SK-N-SH (cell line): ENCODE results near the gene LRRC59. TPM values are rescaled to one million over a fixed set of nuclear protein-coding genes. Genes with fewer than 3 reads are reported as not detected.

Experiments used
- CTCF ChIA-PET: fragments of 300-600, 350-600 bp; formaldehyde crosslinking; extraction: SDS; loops from one replicate; lab custom pipeline; 2021; lab: Yijun Ruan, JAX
- POLR2A ChIA-PET: fragments of 350-600 bp; sonication (Branson Sonifier 250); formaldehyde crosslinking; extraction: SDS; loops from one replicate; lab custom pipeline; 2020; ENCODE audit warnings: antibody characterized with exemption, inconsistent platforms; lab: Yijun Ruan, JAX
- DNase-seq: peaks from one replicate; pipeline ENCODE4 v3.0.0; 2012
- H2AFZ ChIP-seq: fragments of 200-600 bp; sonication (generic); 2 replicates; pipeline ENCODE4 v1.8.1; 2016; ENCODE audit warnings: antibody characterized with exemption, mild to moderate bottlenecking, low read depth
- H3F3A ChIP-seq: fragments of 200-600 bp; sonication (generic); replicated peaks from 2 replicates; pipeline ENCODE3; 2016; ENCODE audit warnings: antibody characterized with exemption, mild to moderate bottlenecking; ENCODE audit not compliant: insufficient read depth
- H3K27ac ChIP-seq, 2 experiments: fragments of 200-500 bp in 1 of 2; fragments of 200-600 bp in 1 of 2; sonication (Bioruptor generic) in 1 of 2; sonication (generic), shearing (Covaris generic) in 1 of 2; 2 replicates each; pipeline versions ENCODE4 v1.5.1 to v1.6.1; 2014 to 2016; ENCODE audit warnings: low read depth in 2 of 2, inconsistent platforms in 1 of 2, low read length in 1 of 2, mild to moderate bottlenecking in 1 of 2, mixed read lengths in 1 of 2
- H3K27me3 ChIP-seq: fragments of 200-600 bp; sonication (generic), shearing (Covaris generic); 2 replicates; pipeline ENCODE4 v1.6.1; 2016; ENCODE audit warnings: mixed run types; ENCODE audit not compliant: insufficient read depth
- H3K36me3 ChIP-seq, 2 experiments: fragments of 200-500 bp in 1 of 2; fragments of 200-600 bp in 1 of 2; sonication (Bioruptor generic) in 1 of 2; sonication (generic) in 1 of 2; replicated peaks in 1 of 2; 2 replicates each; pipeline versions ENCODE3 to v1.5.1; 2014 to 2016; ENCODE audit warnings: low read length in 1 of 2, mild to moderate bottlenecking in 1 of 2; ENCODE audit not compliant: insufficient read depth in 2 of 2, control insufficient read depth in 1 of 2
- H3K4me1 ChIP-seq, 2 experiments: fragments of 200-500 bp in 1 of 2; fragments of 200-600 bp in 1 of 2; sonication (Bioruptor generic) in 1 of 2; sonication (generic), shearing (Covaris generic) in 1 of 2; 2 replicates each; pipeline versions ENCODE4 v1.5.1 to v1.6.1; 2014 to 2016; ENCODE audit warnings: low read depth in 1 of 2, low read length in 1 of 2, mixed run types in 1 of 2; ENCODE audit not compliant: insufficient read depth in 2 of 2, control insufficient read depth in 1 of 2
- H3K4me2 ChIP-seq: fragments of 200-600 bp; sonication (generic), shearing (Covaris generic); 2 replicates; pipeline ENCODE4 v1.6.1; 2017; ENCODE audit warnings: mixed run types
- H3K4me3 ChIP-seq, 2 experiments: fragments of 200-500 bp in 1 of 2; fragments of 200-600 bp in 1 of 2; sonication (Bioruptor generic) in 1 of 2; sonication (generic), shearing (Covaris generic) in 1 of 2; 2 replicates each; pipeline versions ENCODE4 v1.5.1 to v1.8.1; 2014 to 2016; ENCODE audit warnings: low read depth in 2 of 2, inconsistent platforms in 1 of 2, low read length in 1 of 2, mild to moderate bottlenecking in 1 of 2, mixed read lengths in 1 of 2, moderate library complexity in 1 of 2
- H3K79me2 ChIP-seq: fragments of 200-600 bp; sonication (generic); 2 replicates; pipeline ENCODE4 v1.8.1; 2017; ENCODE audit warnings: mild to moderate bottlenecking; ENCODE audit not compliant: insufficient read depth
- H3K9ac ChIP-seq: fragments of 200-600 bp; sonication (generic); 2 replicates; pipeline ENCODE4 v1.6.1; 2017; ENCODE audit warnings: mixed run types
- H3K9me2 ChIP-seq: fragments of 200-600 bp; sonication (generic); 2 replicates; pipeline ENCODE4 v1.6.1; 2017; ENCODE audit warnings: mixed run types
- H3K9me3 ChIP-seq: fragments of 200-600 bp; sonication (generic); 2 replicates; pipeline ENCODE4 v1.6.1; 2017; ENCODE audit warnings: mixed run types, mild to moderate bottlenecking, moderate library complexity
- H4K20me1 ChIP-seq: fragments of 200-600 bp; sonication (generic); 2 replicates; pipeline ENCODE4 v1.6.1; 2017; ENCODE audit warnings: mild to moderate bottlenecking, mixed run types; ENCODE audit not compliant: insufficient read depth
- CHD2 ChIP-seq: fragments of 150-350 bp; IDR thresholded peaks from 2 replicates; pipeline ENCODE4 v1.6.1; 2018; ENCODE audit warnings: low read length; ENCODE audit not compliant: partially characterized antibody
- ELF1 ChIP-seq: IDR thresholded peaks from 2 replicates; pipeline ENCODE4 v1.4.0; 2012
- EP300 ChIP-seq, 2 experiments: IDR thresholded peaks; 2 replicates each; pipeline versions ENCODE4 v1.4.0 to v1.6.1; 2012; ENCODE audit warnings: borderline replicate concordance in 1 of 2, low read depth in 1 of 2, low read length in 1 of 2
- EZH2phosphoT487 ChIP-seq: fragments of 200-600 bp; sonication (generic); IDR thresholded peaks from 2 replicates; pipeline ENCODE4 v1.6.1; 2017; ENCODE audit warnings: low read depth, mixed run types, mild to moderate bottlenecking, antibody characterized with exemption, moderate library complexity, borderline replicate concordance
- FOSL2 ChIP-seq: IDR thresholded peaks from 2 replicates; pipeline ENCODE4 v1.4.0; 2012; ENCODE audit warnings: low read depth, mild to moderate bottlenecking, moderate library complexity, borderline replicate concordance
- JUND ChIP-seq: IDR thresholded peaks from 2 replicates; pipeline ENCODE4 v1.4.0; 2012
- MXI1 ChIP-seq: IDR thresholded peaks from 2 replicates; pipeline ENCODE4 v1.6.1; 2012; ENCODE audit warnings: mild to moderate bottlenecking, low read depth, low read length, improper control_type of control experiment
- NFIC ChIP-seq: IDR thresholded peaks from 2 replicates; pipeline ENCODE4 v1.4.0; 2012; ENCODE audit warnings: borderline replicate concordance
- RFX5 ChIP-seq: IDR thresholded peaks from 2 replicates; pipeline ENCODE4 v1.6.1; 2012; ENCODE audit warnings: mild to moderate bottlenecking, improper control_type of control experiment, low read length
- RXRA ChIP-seq: IDR thresholded peaks from 2 replicates; pipeline ENCODE4 v1.4.0; 2012; ENCODE audit warnings: low read depth, mild to moderate bottlenecking, borderline replicate concordance
- SMC3 ChIP-seq: IDR thresholded peaks from 2 replicates; pipeline ENCODE4 v1.6.1; 2012; ENCODE audit warnings: low read depth, low read length, improper control_type of control experiment
- TAF1 ChIP-seq: IDR thresholded peaks from 2 replicates; pipeline ENCODE4 v1.6.1; 2012; ENCODE audit warnings: low read depth, mild to moderate bottlenecking, low read length, moderate library complexity, borderline replicate concordance
- TCF12 ChIP-seq: IDR thresholded peaks from 2 replicates; pipeline ENCODE4 v1.4.0; 2012
- TEAD4 ChIP-seq: IDR thresholded peaks from 2 replicates; pipeline ENCODE4 v1.4.0; 2012; ENCODE audit warnings: mild to moderate bottlenecking, borderline replicate concordance; ENCODE audit not compliant: insufficient read depth
- ZBTB33 ChIP-seq: IDR thresholded peaks from 2 replicates; pipeline ENCODE4 v1.4.0; 2012; ENCODE audit warnings: low read depth, borderline replicate concordance
- WGBS: methylation state at CpG from one replicate; pipeline ENCODE4 v1.1.6; 2017; ENCODE audit warnings: low lambda C conversion rate; 5-methylcytosine and 5-hydroxymethylcytosine counted together
- polyA plus RNA-seq, 3 experiments: library from polyadenylated mRNA; depleted of rRNA; stranded (reverse); fragments of >200 nt; gene quantifications; 2 replicates each; pipeline ENCODE4 v1.2.3, GENCODE V29; 2012
- TF ChIP-seq, protein P1 (sequence below): fragments of 150-350 bp; IDR thresholded peaks from 2 replicates; pipeline ENCODE4 v1.6.1; 2016; ENCODE audit warnings: mild to moderate bottlenecking, low read depth, low read length

LRRC59 gene
- polyA plus RNA-seq, 1 of the 3 experiments (the other 2 are of a cell fraction): 137 TPM

DNA sequence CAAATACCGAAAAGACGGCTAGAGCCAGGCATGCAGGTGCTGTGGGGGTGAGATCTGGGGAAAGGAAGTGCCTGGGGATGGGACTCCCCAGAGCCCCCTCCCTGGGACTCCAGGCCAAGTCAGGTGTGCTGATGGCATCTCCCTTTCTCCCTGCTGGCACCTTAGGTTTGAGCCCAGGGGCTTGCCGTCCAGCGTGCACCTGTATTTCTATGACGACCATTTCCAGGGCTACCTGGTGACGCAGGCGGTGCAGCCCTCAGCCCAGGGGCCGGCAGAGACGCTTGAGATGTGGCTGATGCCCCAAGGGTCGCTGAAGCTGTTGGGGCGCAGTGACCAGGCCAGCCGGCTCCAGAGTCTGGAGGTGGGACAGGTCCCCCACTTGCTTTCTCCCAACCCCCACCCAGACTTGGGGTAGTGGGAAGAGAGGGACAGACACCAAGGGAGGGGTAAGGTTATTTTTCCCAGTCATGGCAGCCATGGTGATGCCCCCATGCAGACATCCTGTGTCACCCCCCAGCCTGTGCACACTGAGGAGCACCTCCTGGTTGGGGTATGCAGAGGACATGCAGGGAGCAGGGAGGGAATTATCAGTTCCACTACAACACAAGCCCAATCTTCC is 40.3 kb downstream of the LRRC59 start:
- H2AFZ ChIP-seq: no peak overlapping the region
- H3K9me2 ChIP-seq: no peaks in the 10 kb centered on the region
- DNase-seq: no peak
- no peak overlapping the region for H3K9ac ChIP-seq
- ChIA-PET POLR2A (no interaction called here), CTCF (interaction anchor here (1.5 kb wide), 1 partner anchor 11 kb away, joined by 4 read pairs; the partner anchor contains the start of gene XYLT2)
- H3K4me1 ChIP-seq: peaks cover 0 to 6% of the 10 kb centered on the region in 2 experiments; a peak in 1 of 4 replicates
- peaks cover 7% of the 10 kb centered on the region for H3F3A ChIP-seq
- no peak overlapping the region for H3K4me2 ChIP-seq
- peaks cover 11% of the 10 kb centered on the region; the same call in 1 of the 2 replicates for H4K20me1 ChIP-seq
- no peak for TF ChIP-seq NFIC
- no peak for TF ChIP-seq CHD2
- TF ChIP-seq TEAD4: no peak
- no peak for TF ChIP-seq JUND
- no peak for TF ChIP-seq TAF1
- no peak for TF ChIP-seq ZBTB33
- TF ChIP-seq EZH2phosphoT487: no peak
- no peak for TF ChIP-seq TCF12
- TF ChIP-seq RXRA: no peak
- no peaks in the 10 kb centered on the region for H3K9me3 ChIP-seq
- 0 out of 2 replicates have a peak, but pooled peaks cover 2% of the 10 kb centered on the region for H3K79me2 ChIP-seq
- H3K27me3 ChIP-seq: no peaks in the 10 kb centered on the region
- WGBS: 96% methylated on average over 10 of the region's 12 CpGs
- H3K27ac ChIP-seq: no peak overlapping the region
- H3K4me3 ChIP-seq: no peak overlapping the region
- peaks cover 43 to 68% of the 10 kb centered on the region in 2 experiments for H3K36me3 ChIP-seq

DNA sequence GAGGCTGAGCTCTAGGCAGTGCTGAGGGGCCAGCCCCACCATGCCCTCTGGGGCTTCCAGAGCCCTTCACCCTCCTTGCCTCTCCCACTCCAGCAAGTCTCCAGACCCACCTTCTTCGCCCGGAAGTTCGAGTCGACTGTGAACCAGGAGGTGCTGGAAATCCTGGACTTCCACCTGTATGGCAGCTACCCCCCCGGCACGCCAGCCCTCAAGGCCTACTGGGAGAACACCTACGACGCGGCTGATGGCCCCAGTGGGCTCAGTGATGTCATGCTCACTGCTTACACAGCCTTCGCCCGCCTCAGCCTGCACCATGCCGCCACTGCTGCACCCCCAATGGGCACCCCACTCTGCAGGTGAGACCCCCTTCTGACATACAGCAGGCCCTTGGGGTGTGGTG is 40.9 kb downstream of the LRRC59 start:
- DNase-seq: no peak
- no peak overlapping the region for H3K27ac ChIP-seq
- TF ChIP-seq EP300 (IDR thresholded peaks at IDR 0.05; ENCODE audit: borderline replicate concordance in 1 of 2, low read depth in 1 of 2, low read length in 1 of 2): no peak
- no peak for TF ChIP-seq ZBTB33
- TF ChIP-seq NFIC: no peak
- TF ChIP-seq RFX5: no peak
- TF ChIP-seq, protein P1, sequence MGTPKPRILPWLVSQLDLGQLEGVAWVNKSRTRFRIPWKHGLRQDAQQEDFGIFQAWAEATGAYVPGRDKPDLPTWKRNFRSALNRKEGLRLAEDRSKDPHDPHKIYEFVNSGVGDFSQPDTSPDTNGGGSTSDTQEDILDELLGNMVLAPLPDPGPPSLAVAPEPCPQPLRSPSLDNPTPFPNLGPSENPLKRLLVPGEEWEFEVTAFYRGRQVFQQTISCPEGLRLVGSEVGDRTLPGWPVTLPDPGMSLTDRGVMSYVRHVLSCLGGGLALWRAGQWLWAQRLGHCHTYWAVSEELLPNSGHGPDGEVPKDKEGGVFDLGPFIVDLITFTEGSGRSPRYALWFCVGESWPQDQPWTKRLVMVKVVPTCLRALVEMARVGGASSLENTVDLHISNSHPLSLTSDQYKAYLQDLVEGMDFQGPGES: no peak
- TF ChIP-seq CHD2: no peak
- no peak for TF ChIP-seq TEAD4
- no peak for TF ChIP-seq TAF1
- TF ChIP-seq JUND: no peak
- TF ChIP-seq FOSL2: no peak
- no peak for TF ChIP-seq MXI1
- no peak for TF ChIP-seq SMC3
- TF ChIP-seq ELF1: no peak
- WGBS: 97% methylated on average over 12 of the region's 12 CpGs
- ChIA-PET CTCF (interaction anchor here (1.2 to 1.8 kb wide), 3 partner anchors 10 to 123 kb away, joined by 3 to 7 read pairs (median 4); partner anchors contain the start of gene XYLT2), POLR2A (no interaction called here)
- no peaks in the 10 kb centered on the region for H3K9me3 ChIP-seq
- H3K79me2 ChIP-seq: 0 out of 2 replicates have a peak, but pooled peaks cover 8% of the 10 kb centered on the region
- no peak overlapping the region for H3K4me3 ChIP-seq
- H3K9ac ChIP-seq: no peak overlapping the region
- no peak overlapping the region for H2AFZ ChIP-seq
- H3K27me3 ChIP-seq: no peaks in the 10 kb centered on the region
- no peak overlapping the region for H3K4me2 ChIP-seq
- H4K20me1 ChIP-seq: peaks cover 16% of the 10 kb centered on the region; the same call in 1 of the 2 replicates
- H3K9me2 ChIP-seq: no peaks in the 10 kb centered on the region
- H3F3A ChIP-seq: peaks cover 5% of the 10 kb centered on the region
- peaks cover 0 to 9% of the 10 kb centered on the region in 2 experiments; a peak in 1 of 4 replicates for H3K4me1 ChIP-seq
- H3K36me3 ChIP-seq: peaks cover 43 to 70% of the 10 kb centered on the region in 2 experiments
